ENCODE results near the gene ARHGAP9. TPM values are rescaled to one million over a fixed set of nuclear protein-coding genes. Genes with fewer than 3 reads are reported as not detected.
"Not testable (repeated sequence)": the region's sequence is repeated elsewhere in the genome, so short reads cannot be mapped to it uniquely, and the experiment has no call there.

Gene ARHGAP9
- total RNA-seq, 2 donors from 2014 or later, result 3.4 to 4.2 TPM

DNA sequence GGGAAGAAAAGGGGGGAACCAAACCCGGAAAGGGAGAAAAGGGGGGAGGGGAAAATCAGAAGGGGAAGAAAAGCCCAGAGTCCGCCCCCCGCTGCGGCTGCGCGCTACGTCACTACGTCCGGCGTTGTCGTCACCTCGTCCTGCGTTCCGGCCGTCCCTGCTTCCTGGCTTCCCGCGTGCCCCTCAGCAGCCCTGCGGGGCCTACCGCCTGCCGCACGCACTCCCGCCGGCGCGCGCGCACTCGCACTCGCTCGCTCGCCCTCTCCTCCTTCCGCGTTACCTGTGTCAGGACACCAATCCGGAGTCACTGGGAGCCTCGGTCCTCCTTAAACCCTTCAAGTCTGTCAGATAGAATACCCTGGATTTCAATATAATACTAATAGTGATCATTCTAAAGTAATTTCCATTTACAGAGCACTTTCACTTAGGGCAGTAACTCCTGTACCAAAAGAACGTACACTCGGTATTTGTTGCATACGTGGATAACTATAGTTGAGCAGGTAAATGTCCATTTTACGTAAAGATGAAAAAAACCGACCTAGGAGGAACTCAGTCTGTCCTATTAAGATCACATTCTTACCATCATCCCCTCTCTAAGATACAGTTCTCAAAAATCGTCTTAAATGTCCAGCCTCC lies 48.6 kb downstream of the ARHGAP9 start, which contains the start of gene R3HDM2:
Gene R3HDM2, minus strand, starts transcription at position 113 of the 636 bp plus-strand sequence. CDS start 120,615 bp downstream, outside the sequence.
- Histone ChIP-seq H3K9me3 (no peaks in the 10 kb centered on the region), H3K4me3 (peak within 1 kb of the TSS; percentile 76), H3K27ac (peak within 1 kb of the TSS; percentile 85 to 97), H3K27me3 (no peaks in the 10 kb centered on the region), H3K36me3 (no peaks in the 10 kb centered on the region), H3K4me1 (peaks cover 0 to 12% of the 10 kb centered on the region in 2 donors)
- peak; percentile 93 for DNase-seq (ENCODE audit: low spot score)
- TF ChIP-seq, protein P1, sequence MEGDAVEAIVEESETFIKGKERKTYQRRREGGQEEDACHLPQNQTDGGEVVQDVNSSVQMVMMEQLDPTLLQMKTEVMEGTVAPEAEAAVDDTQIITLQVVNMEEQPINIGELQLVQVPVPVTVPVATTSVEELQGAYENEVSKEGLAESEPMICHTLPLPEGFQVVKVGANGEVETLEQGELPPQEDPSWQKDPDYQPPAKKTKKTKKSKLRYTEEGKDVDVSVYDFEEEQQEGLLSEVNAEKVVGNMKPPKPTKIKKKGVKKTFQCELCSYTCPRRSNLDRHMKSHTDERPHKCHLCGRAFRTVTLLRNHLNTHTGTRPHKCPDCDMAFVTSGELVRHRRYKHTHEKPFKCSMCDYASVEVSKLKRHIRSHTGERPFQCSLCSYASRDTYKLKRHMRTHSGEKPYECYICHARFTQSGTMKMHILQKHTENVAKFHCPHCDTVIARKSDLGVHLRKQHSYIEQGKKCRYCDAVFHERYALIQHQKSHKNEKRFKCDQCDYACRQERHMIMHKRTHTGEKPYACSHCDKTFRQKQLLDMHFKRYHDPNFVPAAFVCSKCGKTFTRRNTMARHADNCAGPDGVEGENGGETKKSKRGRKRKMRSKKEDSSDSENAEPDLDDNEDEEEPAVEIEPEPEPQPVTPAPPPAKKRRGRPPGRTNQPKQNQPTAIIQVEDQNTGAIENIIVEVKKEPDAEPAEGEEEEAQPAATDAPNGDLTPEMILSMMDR (IDR thresholded peaks at IDR 0.05), result peak in 1 of 2 donors; percentile 15

DNA sequence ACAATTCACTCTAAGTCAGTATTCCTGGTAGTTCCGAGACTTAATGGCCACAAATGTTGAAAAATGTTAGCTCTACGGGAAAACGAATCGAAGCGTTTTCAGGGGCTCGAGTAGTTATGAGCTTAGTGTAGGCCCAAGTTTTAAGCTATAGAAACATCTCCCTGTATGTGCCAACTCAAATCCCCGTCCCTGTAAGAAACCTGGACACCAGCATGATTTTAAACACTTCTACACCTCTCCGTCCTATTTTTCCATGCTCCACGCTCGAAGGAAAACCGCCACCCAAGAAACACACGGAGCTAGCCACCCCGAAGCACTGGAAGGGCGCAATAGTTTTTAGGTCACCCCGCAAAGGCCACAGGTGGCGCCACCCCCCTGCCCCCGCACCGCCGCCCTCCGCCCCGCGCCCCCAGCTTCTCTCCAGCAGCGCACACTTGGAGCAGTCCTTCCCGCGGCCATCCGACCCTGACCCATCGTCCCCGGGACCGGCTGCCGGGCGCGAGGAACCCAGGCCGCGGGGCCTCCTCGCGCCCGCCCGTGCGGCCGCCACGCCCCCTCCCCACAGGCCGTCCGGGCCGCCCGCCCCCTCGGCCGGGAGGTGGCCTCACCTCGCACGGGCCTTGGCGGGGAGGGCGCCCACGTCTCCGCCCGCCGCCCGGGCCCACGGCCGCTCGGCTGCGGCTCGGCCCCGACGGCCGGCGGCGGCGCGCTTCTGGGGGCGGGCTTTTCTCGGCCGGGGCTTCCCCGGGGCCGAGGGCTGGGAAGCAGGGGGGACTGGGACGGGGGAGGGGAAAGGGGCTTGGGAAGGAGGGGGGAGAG lies 49.3 kb downstream of the ARHGAP9 start:
- Histone ChIP-seq H3K4me3 (peak overlapping the region; percentile 76), H3K36me3 (no peaks in the 10 kb centered on the region), H3K27ac (peak overlapping the region; percentile 85 to 97), H3K9me3 (no peaks in the 10 kb centered on the region), H3K4me1 (peaks cover 0 to 12% of the 10 kb centered on the region in 2 donors), H3K27me3 (no peaks in the 10 kb centered on the region)
- TF ChIP-seq, protein P1 (IDR thresholded peaks at IDR 0.05), result peak in 1 of 2 donors; percentile 37
- no peak for DNase-seq (ENCODE audit: low spot score)

DNA sequence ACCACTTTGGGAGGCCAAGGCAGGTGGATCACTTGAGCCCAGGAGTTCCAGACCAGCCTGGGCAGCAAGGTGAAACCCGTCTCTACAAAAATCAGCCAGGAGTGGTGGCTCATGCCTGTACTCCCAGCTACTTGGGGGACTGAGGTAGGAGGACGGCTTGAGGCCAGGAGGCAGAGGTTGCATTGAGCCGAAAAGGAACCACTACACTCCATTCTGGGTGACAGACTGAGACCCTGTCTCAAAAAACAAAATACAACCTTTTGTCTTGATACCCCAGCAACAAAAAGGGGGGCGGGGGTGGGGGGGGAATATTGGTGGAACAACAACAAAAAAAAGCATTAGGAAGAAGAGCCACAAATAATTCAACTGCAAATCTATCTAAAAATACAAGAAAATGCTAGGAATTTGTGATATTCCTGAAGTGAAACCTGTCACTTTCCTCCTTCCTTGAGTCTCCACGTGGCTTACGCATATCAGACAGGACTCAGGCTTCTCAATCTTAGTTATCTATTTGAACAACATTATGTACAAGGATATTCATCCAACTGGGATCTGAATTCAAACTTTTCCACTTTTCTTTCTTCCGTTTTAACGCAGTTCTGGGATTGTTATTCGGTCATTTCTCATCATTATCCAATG lies 50.1 kb downstream of the ARHGAP9 start:
- no peaks in the 10 kb centered on the region for H3K36me3 ChIP-seq
- TF ChIP-seq, protein P1 (IDR thresholded peaks at IDR 0.05), result no peak
- H3K4me1 ChIP-seq, result peaks cover 0 to 12% of the 10 kb centered on the region in 2 donors
- peak overlapping the region; percentile 76 for H3K4me3 ChIP-seq
- no peak for DNase-seq (ENCODE audit: low spot score)
- H3K27ac ChIP-seq, result peak overlapping the region; percentile 85 to 97
- H3K27me3 ChIP-seq, result no peaks in the 10 kb centered on the region
- no peaks in the 10 kb centered on the region for H3K9me3 ChIP-seq

DNA sequence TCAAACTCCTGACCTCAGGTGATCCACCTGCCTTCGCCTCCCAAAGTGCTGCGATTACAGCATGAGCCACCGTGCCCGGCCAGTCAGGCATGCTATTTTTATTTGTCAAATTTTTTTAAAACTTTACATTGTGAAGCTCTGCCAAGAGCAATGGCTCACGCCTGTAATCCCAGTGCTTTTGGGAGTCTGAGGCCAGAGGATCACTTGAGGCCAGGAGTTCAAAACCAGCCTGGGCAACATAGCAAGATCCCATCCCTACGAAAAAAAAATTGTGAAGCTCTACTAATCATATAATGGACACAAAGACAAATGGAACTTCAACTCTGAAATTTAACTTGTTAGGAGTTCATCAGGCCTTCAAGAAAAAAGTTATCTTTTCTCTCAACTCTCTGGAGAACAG lies 50.7 kb downstream of the ARHGAP9 start:
- Histone ChIP-seq H3K4me1 (peaks cover 0 to 12% of the 10 kb centered on the region in 2 donors), H3K4me3 (no peak overlapping the region)

DNA sequence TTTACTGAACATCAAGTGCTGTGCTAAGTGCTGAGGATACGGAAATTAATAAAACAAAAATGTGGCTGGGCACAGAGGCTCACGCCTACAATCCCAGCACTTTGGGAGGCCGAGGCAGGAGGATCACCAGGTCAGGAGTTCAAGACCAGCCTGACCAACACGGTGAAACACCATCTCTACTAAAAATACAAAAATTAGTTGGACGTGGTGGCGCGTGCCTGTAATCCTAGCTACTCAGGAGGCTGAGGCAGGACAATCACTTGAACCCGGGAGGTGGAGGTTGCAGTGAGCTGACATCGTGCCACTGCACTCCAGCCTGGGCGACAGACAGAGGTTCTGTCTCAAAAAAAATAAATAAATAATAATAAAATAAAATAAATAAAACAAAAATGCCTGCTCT lies 52.7 kb downstream of the ARHGAP9 start:
- not testable (repeated sequence) for H3K4me3 ChIP-seq; H3K27ac ChIP-seq; DNase-seq (ENCODE audit: low spot score); H3K27me3 ChIP-seq; H3K9me3 ChIP-seq; H3K36me3 ChIP-seq
- peaks cover 0 to 12% of the 10 kb centered on the region in 2 donors for H3K4me1 ChIP-seq

More for the DNA sequence above, 50.7 kb downstream of the ARHGAP9 start:
- H3K27ac ChIP-seq, result peak overlapping the region; percentile 85 to 97
- no peak for DNase-seq (ENCODE audit: low spot score)
- no peaks in the 10 kb centered on the region for H3K36me3 ChIP-seq
- H3K27me3 ChIP-seq, result no peaks in the 10 kb centered on the region
- no peaks in the 10 kb centered on the region for H3K9me3 ChIP-seq
- TF ChIP-seq, protein P1 (IDR thresholded peaks at IDR 0.05), result no peak

MicroRNA genes within 50 kb of the gene (microRNA counts, 767-probe panel; counts per million panel counts)
- 0 to 496 counts per million in 2 donors for microRNA hsa-miR-616-3p

Small RNA genes lying within 50 kb of the gene (microRNA-seq; reads per million reads assigned to microRNA genes)
- 0.71 to 2.8 reads per million in 2 donors for gene MIR616 (ENCODE audit: borderline number of aligned reads in 2 of 2, borderline replicate concordance in 1 of 2)
- 0 reads per million in 2 donors for gene MIR6758 (ENCODE audit: borderline number of aligned reads in 2 of 2, borderline replicate concordance in 1 of 2)

Other genes starting within 250 kb of the ARHGAP9 start
- gene STAC3, start 228.7 kb downstream of the ARHGAP9 start, total RNA-seq, result under 1 TPM; 0.48 to 0.59 TPM
- gene R3HDM2, start 48.8 kb downstream of the ARHGAP9 start, total RNA-seq, result 10 to 100 TPM; 31.7 to 47.8 TPM
- not detected for gene INHBC, start 45.1 kb downstream of the ARHGAP9 start, total RNA-seq
- gene INHBE, start 24.6 kb downstream of the ARHGAP9 start, total RNA-seq, result not detected
- gene GLI1, start 20.1 kb downstream of the ARHGAP9 start, total RNA-seq, result 1 to 10 TPM in 1 of 2 donors, not detected in 1; 1.2 TPM
- 10 to 100 TPM; 36.9 to 41.0 TPM for gene MARS1, start 8.2 kb upstream of the ARHGAP9 start, total RNA-seq
- gene DDIT3, start 40.6 kb upstream of the ARHGAP9 start, total RNA-seq, result 10 to 100 TPM; 19.8 to 25.0 TPM
- 10 to 100 TPM; 12.5 to 14.4 TPM for gene MBD6, start 43.0 kb upstream of the ARHGAP9 start, total RNA-seq
- gene DCTN2, start 67.3 kb upstream of the ARHGAP9 start, total RNA-seq, result 100 to 1,000 TPM; 109 to 114 TPM
- under 1 TPM; 0.11 to 0.12 TPM for gene KIF5A, start 70.2 kb upstream of the ARHGAP9 start, total RNA-seq
- gene PIP4K2C, start 111.3 kb upstream of the ARHGAP9 start, total RNA-seq, result 10 to 100 TPM; 22.1 to 25.2 TPM
- 10 to 100 TPM; 22.3 to 32.5 TPM for gene DTX3, start 125.0 kb upstream of the ARHGAP9 start, total RNA-seq
- 10 to 100 TPM in 1 of 2 donors, 1 to 10 TPM in 1; 7.4 to 11.0 TPM for gene ARHGEF25, start 131.6 kb upstream of the ARHGAP9 start, total RNA-seq
- gene B4GALNT1, start 153.3 kb upstream of the ARHGAP9 start, total RNA-seq, result 1 to 10 TPM; 3.5 to 4.4 TPM
- gene OS9, start 214.3 kb upstream of the ARHGAP9 start, total RNA-seq, result 100 to 1,000 TPM; 161 to 173 TPM